Measurements from ENCODE around the gene PRKD2.

DNA sequence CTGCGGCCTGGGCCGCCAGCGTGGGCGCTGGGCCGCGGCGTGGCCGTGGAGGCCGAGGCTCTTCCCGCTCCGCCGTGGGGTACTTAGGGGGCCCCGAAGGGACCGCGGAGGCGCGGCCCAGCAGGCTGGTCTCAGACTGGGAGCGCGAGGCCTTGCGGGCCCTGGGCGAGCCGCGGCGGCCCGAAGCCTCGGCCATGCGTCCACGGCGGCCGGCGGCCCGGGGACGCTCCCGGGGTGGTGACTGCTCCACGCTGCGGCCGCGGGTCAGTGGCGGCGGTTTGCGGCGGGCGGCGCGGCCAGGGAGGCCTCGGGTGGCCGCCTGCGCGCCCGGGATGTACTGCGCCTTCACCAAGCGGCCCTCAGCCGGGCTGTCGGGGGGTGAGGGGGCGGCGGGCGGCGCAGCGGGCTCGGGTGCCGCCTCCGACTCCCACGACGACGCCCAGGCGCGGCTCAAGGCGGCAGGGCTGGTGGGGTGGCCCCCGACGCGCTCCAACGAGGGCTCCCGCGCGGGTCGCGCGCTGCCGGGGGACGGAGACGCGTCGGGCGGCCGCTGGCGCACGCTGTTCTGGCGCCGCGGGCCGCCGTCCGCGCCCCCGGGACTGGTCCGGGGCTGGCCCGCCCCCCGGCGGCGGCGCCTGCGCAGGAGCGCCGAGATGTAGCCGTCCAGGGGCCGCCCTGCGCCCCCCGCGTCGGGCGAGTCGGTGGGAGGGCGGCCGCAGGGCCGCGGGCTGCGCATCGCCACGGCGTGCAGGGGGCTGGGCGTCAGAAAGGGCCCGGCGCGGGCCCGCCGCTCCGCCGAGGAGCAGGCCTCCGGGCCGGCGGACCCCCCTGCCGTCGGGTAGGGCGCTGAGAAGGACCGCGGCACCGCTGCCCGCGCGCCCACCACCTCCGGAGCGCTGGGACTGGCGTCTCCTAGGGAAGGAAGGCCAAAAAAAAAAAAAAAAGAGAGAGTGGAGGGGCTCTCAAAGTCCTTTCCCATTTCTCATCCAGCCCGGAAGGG lies 67.7 kb downstream of the PRKD2 start:
- TF ChIP-seq, protein P1, sequence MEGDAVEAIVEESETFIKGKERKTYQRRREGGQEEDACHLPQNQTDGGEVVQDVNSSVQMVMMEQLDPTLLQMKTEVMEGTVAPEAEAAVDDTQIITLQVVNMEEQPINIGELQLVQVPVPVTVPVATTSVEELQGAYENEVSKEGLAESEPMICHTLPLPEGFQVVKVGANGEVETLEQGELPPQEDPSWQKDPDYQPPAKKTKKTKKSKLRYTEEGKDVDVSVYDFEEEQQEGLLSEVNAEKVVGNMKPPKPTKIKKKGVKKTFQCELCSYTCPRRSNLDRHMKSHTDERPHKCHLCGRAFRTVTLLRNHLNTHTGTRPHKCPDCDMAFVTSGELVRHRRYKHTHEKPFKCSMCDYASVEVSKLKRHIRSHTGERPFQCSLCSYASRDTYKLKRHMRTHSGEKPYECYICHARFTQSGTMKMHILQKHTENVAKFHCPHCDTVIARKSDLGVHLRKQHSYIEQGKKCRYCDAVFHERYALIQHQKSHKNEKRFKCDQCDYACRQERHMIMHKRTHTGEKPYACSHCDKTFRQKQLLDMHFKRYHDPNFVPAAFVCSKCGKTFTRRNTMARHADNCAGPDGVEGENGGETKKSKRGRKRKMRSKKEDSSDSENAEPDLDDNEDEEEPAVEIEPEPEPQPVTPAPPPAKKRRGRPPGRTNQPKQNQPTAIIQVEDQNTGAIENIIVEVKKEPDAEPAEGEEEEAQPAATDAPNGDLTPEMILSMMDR (IDR thresholded peaks at IDR 0.05; ENCODE audit: borderline replicate concordance, extremely low read depth, low read length, poor library complexity, severe bottlenecking): no peak
- no peak for TF ChIP-seq EZH2 (IDR thresholded peaks at IDR 0.05; ENCODE audit: borderline replicate concordance, low read depth, low read length, severe bottlenecking)

All from DND-41 (cell line).